Hepatic stellate cell (primary cell): ENCODE results near the gene UQCRQ.
A peak's percentile ranks its signal among the peaks of the same experiment; 100 is the strongest.

Experiments
- DNase-seq: peaks from one replicate; pipeline ENCODE4 v3.0.0; 2011; ENCODE audit warnings: low spot score

The UQCRQ gene

DNA sequence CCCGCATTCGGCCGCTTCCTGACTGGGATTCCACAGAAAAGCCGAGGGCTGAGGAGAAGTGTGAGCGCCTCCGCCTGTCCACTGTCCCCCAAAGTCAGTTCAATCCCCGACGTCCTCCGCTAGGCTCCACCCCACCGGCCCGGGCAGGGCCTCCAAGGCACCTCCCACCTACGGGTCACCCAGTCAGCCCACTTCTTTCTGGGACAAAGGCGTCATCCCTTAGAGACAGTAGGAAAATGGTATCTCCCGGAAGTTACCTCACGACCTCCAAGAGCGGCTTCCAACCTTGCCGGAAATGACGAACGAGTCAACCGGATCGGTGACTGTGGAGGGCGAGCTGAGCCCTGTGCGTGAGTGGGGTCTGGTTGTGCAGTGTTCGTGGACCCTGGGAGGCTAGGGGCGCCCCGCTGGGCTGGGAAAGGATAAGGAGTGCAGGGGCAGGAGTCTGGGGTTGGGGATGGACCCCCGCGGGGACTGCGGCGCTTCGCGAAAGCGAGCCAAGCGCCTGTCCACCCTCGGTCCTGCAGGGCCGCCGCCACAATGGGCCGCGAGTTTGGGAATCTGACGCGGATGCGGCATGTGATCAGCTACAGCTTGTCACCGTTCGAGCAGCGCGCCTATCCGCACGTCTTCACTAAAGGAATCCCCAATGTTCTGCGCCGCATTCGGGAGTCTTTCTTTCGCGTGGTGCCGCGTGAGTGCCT lies at the start of gene UQCRQ, which contains the start of gene GDF9:
Gene UQCRQ, plus strand, starts transcription at position 301 of the 704 bp plus-strand sequence. Its CDS starts 240 bp downstream, at position 541.
Gene GDF9, minus strand, starts transcription at position 128 of the 704 bp plus-strand sequence. CDS start 1,936 bp downstream, outside the sequence.
- peak; percentile 96 for DNase-seq

DNA sequence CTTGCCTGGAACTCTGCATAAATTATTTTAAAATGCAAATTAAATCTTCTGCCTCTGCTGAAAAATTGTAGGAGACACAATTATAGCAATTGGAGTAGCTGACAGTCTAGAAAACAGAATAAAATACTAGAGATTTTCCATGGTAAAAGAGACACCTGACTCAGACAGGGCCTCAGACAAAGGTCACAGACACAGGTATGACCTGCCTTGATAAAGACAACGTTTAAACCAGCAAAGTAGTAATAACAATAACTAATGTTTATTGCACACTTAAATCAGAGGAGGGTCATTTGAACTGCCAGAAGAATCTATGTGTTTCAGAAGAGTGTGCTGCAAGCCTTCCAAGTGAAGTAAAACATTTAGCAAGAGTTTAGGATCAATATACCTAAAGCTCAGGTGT lies 49.4 kb upstream of the UQCRQ start:
- DNase-seq, result no peak

DNA sequence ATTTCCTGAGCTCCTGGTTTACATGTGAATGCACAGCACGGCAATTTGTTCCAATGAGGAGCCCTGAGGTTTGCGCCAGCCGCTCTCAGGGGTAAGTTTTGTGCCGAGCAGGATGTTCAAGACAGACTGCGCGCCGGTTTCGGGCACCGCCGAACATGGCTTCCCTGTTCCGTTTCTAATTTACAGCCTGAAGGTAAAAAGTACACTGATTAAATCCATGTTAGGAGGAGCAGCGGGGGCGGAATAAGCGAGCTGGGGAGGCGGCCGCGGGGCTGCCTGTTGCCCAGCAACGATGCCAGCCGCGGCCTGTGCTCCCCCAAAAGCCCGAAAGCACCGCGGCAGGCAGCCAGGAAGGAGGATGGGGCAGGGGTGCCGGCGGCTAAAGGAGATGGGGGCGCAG lies 47.0 kb upstream of the UQCRQ start:
- no peak for DNase-seq

GRCh38 chr5:132820162-132820754 lies 46.2 kb upstream of the UQCRQ start:
- peak; percentile 93 for DNase-seq

DNA sequence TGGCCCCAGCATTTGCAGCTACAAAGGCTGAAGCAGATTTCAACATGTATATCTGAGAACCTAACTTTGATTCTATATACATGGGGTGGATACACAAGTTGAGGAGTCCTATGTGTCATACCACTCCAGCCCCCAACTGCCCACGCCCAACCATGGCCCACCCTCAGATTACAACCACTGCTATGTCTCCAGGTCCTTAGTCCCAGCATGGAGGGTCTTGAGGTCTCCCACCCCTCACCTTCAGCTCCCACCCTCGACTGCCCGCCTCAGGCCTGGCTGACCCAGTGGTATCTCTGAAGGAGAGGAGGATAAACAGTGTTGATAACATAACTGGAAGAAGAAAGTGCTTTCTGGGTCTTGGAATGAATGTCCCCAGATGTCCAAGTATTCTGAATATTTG lies 45.1 kb upstream of the UQCRQ start:
- no peak for DNase-seq

DNA sequence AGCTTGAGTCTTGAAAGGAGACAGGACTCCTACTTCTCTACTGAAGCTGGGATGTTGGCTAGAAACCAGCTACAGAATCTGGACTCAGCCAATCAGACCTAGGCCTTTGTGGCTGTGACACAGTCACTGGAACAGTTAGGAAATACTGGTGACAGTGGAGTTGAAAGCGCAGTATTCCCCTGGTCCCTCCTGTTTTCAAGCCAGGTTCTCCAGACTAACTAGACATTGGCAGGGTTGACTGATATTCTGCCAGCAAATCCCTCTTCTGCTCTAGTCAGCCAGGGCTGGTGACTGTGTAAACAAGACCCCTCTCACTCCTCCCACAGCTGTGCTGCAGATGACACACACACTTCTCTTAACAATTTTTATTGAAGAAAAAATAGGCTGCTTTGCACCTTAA lies 44.7 kb upstream of the UQCRQ start:
- no peak for DNase-seq

DNA sequence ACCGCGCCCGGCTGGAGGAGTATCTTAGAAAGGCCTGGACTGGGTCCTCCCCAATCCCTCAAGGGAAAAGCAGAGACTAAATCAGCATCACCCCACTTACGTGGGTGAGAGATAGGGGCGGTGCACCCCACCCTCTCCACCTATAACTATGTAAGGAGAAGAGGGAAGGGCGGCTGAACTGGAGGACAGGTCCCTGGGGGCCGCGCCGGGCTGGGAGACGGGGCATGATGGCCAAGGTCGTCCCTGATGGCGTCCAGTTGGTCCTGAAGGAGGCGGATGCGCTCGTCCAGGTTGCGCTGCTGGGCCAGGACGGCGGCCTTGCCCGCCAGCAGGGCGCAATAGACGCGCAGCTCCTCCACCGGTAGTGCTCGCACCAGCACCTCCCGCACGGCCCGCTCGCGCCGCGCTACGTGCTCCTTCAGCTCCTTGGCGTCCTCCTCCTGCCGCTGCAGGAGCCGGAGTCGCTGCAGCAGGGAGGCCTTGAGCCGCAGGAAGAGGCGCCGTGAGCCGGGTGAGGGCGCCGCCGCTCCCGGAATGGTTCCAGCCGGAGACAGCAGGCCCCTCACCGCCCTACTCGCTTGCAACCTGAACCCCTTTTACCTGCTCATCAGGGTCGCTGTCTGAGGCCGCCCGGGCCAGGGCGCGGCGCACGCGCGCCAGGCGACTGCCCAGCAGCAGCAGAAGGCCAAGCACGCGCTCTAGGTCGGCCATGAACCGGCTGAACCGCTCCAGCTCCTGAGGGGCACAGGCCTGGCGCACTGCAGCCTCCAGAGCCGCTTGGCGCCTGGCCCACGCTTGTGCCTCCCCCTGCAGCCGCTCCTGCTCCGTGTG lies 43.6 kb upstream of the UQCRQ start:
- no peak for DNase-seq

DNA sequence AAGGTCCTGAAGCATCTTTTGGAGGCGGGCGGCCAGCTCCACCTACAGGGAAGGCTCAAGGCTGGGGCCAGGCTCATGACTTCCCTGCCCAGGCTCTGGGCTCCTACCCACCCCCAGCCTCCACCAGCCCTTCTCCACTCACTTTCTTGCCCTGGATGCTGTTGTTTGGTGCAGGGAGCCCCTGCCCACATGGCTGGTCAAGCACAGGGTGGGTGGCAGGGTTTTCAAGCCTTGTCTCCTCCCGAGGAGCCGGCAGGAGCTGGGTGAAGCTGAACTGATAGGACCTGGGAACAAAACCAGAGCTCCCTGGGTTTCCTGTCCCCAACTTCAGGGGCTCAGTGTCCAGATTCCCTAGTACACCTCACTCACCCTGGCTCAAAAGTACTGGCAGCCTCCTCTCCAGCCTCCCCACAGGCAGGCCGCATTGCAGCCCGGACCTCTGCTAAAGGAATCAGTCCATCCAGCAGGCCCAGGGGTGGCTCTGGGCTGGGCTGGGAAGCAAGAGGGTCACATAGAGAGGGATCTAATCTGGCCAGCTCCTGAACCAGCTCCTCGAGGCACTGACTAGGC lies 42.9 kb upstream of the UQCRQ start:
- DNase-seq, result no peak

DNA sequence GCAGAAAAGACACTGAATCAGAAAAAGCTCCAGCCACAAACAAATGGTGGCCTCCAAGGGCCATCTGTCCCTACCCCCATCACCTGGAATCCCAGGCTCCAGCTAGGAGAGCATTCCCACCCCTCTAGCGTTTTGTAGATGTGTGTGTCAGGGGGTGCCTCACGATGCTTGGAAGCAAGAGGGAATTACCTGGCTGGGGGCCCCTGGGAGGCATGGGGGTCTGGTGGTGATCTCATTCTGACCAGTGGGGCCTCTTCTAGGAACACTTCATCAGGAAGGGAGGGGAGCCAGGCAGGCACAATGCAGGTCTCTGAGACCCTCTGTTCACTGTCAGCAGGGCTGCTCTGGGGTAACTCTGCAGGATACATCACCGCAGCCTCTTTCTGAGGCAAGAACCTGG lies 42.0 kb upstream of the UQCRQ start:
- DNase-seq, result no peak

- no peak for DNase-seq
These were observed 41.2 kb upstream of the UQCRQ start for GRCh38 chr5:132825033-132825833.

DNA sequence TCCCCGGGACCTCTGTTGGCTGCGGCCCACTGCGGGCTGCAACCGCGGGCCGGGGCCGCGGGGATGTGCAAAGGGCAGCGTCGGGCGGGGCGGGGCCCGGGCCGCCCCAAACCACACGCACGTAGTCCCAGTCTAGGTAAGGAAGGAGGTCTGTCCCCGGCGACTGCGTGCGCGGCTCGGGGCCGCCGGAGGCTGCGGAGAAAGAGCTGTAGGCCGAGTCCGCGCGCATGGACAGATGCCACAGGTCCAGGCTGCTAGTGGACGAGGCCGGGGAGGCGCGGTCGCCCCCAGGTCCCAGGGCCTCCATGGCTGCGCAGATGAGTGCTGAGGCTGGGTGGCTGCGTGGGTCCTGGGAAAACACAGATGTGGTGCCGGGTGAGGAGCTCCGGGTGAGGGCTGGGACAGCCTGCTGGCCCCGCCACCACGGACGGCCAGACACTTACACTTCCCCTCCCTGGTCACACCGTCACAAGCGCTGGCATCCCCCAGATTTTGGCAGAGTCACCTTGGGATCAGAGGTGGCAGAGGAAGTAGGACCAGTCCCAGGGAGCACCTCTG lies 40.5 kb upstream of the UQCRQ start:
- no peak for DNase-seq

DNA sequence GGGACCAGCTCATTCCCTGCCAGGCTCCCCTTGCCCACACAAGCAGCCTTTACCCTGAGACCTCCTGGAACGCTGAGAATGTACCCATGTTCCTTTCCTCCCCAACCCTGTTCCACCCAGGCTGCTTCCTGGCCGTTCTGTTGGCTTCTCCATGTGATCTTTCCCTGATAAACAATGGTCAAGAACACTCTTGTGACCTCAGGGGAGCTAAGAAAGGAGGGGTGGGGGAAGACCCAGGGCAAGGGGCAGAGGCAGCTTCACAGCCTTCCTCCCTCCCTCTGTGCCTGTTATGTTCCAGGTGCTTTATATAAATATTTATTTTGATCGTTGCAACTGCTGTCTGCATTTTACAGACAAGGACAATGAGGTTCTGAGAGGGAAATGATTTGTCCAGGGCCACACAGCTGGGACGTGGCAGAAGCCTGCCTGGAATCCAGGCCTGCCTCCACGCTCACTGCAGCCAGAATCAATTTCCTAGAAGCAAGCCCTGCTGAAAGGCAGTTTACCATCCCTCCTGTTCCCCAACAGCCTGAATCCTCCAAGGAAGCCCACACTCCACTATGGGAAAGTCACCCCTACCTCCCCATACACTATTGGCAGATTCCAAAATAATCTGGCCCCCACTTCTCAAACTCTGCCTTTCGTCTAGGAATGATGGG lies 39.9 kb upstream of the UQCRQ start:
- DNase-seq, result no peak

DNA sequence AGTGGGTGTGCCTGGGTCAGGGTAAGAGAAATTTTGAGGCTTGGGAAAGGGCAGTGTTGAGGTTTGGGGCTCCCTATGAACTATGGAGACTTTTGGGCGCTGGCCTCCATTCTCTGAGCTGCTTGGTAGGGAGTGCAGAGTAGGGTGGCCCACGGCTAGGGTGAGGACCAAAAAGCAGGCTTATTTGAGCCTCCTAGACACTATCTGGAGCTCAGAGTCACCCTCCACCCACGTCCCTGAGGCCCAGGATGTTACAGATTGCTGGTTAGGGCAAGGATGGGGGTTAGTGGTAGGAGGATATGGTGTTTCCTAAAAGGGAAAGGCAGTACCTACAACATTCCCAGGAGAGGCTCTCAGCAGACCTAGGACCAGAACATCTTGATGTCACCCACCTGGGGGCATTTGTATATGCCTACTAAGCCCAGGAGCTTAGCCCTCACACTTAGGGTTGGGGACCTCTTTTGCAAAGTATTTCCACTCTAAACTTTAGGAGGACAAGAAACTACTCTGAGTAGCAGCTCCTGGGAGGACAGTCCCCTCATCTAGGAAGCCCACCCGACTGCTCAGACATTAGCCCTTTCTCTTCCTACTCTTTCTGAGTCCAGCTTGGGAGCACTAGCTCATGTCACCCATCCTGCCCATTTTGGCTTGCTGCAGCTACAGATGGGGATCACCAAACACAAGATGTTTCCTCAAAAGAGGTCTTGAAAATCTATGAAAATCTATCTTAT lies 38.3 kb upstream of the UQCRQ start:
- DNase-seq, result no peak

GRCh38 chr5:132828846-132829494 lies 37.5 kb upstream of the UQCRQ start:
- no peak for DNase-seq

- peak; percentile 91 for DNase-seq
These were observed 36.6 kb upstream of the UQCRQ start for GRCh38 chr5:132829742-132830435.

GRCh38 chr5:132830436-132831094 lies 35.9 kb upstream of the UQCRQ start, which contains the start of gene SHROOM1:
Gene SHROOM1 (minus strand): TSS chr5:132830647. CDS start chr5:132826140, 4,507 bp downstream.
- DNase-seq, result peak; percentile 68

DNA sequence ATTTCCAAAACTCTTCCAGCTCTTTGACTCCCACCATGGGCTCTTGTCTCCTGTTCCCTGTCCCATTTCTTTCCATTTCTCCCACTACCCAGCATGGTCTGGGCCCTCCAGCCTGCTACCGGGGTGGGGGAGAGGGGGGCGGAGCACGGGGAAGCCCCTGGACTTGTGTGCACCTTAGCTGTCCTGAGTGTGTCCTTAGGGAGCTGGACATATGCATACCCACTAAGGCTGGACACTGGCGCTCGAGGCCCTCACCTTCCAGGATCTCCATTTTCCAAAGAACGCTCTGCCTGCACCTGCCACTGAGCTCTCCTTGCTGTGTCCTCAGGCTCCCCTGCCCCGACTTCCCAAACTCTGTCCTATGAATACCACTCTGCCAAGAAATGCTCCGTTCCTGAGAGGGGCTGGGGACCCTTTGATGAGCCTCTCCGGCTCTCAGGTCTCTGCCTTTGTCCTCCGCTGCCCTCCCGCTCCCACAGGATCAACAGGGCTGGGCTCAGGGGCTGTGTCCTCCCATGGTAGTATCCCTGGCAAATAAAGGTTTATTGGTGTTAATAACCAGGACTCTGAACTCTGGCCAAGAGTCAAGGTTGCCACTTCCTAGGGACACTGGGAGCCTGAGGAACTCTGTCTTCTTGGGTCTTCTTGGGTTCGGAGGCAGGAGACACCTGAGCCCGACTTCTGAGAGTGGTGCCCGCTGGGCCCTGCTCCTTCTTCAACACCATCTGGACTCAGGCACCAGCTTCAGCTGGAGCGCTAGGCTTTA lies 35.2 kb upstream of the UQCRQ start:
- DNase-seq, result no peak

DNA sequence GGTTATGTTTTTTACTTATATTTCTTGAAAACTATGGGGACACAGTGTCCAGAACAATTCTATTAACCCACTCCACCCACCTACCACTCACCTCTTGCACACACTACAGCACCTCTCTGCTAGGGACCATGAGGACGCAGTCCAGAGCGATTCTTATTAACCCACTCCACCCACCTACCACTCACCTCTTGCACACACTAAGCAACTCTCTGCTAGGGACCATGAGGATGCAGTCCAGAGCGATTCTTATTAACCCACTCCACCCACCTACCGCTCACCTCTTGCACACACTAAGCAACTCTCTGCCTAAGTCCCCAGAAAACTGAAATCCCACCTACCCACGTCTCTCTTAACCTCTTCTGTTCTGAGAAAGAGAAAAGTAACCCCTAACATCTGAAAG lies 33.8 kb upstream of the UQCRQ start:
- no peak for DNase-seq
